Ureter (tissue), 1 donor: ENCODE data around the gene PBRM1. TPM values are rescaled to one million over a fixed set of nuclear protein-coding genes. Genes with fewer than 3 reads are reported as not detected.
"Not testable (repeated sequence)": the region's sequence is repeated elsewhere in the genome, so short reads cannot be mapped to it uniquely, and the experiment has no call there.

Experiments used
- DNase-seq: peaks from one replicate; pipeline ENCODE4 v3.0.0-alpha.2; 2020; ENCODE audit warnings: low spot score
- total RNA-seq: library from RNA; stranded (reverse); gene quantifications from one replicate; pipeline ENCODE4 v1.2.4, GENCODE V29; 2023
- donor health status: DM: yes; HTN: yes; CAD: no.

The PBRM1 gene
- total RNA-seq, 1 donor from 2014 or later = 82.3 TPM

DNA sequence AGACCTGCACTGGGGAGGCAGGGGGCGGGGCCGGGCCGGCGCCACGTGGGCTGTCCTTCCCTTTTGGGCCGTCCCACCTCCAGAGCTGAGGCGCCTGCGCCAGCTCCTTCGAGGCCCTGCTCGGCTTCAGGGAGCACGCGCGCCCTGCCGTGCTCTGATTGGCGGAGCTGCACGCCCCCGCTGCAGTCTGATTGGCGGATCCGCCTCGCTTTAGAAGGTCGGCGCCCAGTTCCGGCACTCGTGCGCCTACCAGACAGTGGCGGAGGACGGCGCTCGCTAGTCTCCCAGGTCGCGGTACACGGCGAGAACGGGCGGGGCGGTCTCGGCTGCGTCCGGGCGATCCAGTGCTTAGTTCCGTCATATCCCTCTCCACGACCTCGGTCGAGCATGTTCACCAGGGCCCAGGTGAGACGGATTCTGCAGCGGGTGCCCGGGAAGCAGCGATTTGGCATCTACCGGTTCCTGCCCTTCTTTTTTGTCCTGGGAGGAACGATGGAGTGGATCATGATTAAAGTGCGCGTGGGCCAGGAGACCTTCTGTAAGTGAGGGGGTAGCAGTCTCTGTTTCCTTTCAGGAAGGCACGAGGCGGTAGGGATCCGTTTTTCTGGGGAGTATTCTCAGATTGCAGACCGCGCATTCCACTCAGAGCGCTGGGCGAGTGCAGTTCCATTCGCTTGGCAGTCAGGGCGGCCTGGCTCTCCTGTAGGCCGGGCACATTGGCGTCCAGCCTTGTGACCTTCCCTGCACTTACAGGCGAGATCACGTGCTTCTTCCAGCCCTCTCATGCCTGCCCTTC lies 149.1 kb downstream of the PBRM1 start, which contains the start of gene UQCC5:
Gene UQCC5, plus strand, starts transcription at position 237 of the 796 bp plus-strand sequence. Its CDS starts 151 bp downstream, at position 388.
- DNase-seq = peak; percentile 98

DNA sequence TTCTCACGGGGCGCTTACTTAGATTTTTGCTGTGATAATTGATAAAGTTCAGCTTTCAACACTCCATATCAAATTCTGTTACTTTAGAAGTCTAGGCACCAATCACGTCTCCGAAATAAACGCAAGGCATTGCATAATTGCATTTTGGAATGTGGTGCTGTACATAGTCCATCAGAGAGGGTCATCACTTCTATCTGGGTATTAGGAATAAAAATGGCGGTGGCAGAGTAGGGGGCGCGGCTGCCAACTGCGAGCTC lies 149.7 kb downstream of the PBRM1 start:
- DNase-seq = no peak

DNA sequence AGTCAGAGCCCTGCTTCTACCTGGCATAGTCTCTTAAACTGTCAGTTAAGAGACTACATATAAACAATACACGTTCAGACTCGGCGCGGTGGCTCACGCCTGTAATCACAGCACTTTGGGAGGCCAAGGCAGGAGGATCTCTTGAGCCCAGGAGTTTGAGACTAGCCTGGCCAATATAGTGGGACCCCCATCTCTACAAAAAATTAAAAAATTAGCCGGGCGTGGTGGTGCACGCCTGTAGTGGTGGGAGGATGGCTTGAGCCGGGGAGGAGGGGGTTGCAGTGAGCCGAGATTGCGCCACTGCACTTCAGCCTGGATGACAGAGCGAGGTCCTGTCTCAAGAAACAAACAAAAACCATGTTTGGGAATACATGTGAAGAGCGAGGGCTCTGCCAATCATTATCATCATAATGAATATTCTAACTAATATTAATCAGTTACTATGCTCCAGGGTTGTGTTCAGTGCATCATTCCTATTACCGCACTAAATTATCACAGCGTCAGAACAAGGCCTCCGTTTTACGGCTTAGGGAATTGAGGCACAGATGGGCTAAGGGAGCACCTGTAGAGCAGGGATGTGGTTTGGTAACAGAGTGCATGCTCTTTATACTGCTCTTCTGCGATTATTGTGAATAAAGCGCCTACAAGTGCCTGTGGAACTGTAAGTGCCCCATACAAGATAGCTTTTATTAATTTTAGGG lies 150.2 kb downstream of the PBRM1 start:
- peak; percentile 42 for DNase-seq

DNA sequence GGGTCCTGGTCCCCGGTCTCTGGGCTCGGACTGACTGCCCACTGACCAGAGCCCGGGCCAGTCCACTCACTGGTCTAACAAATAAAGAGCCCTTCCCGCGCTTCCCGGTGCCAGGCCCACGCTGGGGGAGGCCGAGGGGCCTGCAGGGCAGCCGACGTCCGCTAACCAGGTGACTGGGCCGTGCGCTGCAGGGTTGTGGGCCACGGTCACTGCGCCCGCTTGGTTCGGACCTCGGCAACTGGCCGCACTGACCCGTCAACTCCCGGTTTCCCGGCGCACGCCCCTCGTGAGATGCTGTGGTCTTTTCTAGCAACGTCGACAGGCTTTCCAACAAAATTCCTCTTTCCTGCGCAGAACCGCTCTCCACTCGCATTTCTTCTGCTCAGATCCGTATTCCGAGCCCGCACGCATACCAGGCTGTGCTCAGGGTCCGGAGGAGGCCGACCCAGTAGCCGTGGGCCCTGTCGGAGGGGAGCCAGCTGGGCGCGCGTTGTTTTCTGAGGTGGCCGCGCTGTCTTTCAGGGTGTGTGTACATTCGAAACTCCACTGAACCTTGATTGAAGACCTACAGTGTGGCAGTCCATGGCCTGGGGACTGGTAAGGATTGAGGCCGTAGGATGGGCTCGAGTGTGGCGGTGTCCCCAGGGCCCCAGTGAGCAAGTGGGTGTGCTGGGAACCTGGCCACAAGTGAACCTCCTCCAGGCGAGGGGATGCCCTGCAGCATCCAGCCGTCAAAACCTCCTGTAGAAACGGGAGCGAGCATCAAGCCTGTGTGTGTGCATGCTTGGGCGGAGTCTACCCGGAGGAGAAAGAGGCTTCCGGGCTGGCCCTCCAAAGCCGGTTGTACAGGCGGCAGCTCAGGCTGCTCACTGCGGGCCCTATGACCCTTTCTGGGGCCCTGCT lies 151.2 kb downstream of the PBRM1 start:
- peak; percentile 54 for DNase-seq

DNA sequence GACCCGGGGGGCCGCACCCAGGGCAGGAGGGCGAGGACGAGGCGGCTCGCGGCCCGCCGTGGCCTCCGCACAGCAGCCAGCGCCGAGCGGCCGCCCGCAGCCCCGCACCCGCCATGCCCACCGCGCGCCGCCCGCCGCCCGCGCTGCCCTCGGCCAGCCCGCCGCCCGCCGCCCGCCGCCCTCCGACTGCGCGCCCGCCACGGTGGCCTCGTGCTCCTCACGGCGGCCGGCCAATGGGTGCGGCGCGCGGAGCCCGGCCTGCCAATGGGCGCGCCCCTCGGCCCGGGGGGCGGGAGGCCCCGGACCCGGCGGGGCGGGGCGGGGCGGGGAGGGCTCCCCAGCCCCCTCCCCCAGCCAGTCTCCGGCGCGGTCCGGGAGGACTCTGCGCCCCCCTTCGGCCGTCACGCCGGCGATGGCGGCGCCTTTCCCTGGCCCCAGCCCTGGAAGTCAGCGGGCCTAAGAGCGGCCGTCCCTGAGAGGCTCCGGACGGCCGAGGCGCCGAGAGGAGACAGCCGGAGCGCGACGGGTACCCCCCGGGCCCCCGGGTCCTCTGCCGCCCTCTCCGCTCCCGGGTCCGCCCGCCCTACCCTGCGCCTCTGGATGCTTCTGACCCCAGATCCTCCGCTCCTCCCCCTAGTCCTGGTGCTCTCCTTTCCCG lies 152.0 kb downstream of the PBRM1 start, which contains the start of gene NT5DC2:
Gene NT5DC2, minus strand, starts transcription at position 235 of the 658 bp plus-strand sequence. Its CDS starts 120 bp downstream, at position 115.
- DNase-seq = no peak

DNA sequence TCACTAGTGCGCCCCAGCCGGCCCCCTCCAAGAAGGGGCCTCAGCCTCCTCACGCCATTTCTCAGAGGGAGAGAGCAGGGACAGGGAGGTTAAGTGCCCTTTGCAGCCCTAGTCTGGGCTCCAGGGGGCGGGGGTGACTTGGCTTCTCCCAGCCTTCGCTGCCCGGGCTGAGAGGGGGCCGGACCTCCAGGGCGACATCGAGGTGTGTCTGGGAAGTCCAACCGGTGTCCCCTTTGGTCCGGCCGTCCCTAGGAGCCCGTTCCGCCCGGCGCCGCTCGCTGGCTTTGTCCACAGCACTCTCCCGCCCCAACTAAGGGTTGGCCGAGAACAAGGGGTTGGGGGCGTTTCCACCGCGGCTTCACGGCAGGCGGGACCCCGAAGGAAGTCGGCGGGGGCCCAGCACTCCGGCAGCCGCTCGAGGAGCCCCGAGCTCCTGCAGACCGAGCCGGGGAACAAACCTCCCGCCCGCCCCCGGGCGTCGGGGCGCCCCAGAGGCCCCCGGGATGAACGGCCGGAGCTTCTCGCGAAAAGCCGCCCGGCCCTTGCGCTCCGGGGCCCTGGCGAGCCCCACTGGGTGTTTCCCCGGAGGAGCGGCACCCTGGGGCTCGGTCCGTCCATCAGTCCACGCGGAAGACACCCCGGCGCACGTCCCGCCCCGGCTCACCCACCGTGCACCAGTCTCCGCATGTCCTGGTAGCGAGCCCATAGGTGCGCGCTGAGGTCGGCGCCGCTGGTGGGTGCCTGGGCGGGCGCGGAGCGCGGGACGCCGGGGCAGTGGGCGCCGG lies 152.7 kb downstream of the PBRM1 start:
- peak; percentile 59 for DNase-seq

DNA sequence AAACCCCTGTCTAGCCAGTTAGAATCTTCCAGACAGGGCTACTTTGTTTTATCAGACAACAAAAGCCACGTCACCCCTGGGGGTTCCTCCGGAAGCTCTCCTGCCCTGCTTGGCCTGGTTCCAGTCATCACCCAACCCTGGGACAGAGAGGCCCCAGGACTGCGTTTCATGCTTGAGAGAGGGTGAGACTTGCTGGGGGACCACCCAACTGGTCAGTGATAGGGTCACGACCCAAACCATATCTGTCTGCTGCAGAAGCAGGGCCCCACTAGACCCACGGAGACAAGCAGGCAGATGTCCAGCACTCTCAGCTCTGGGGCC lies 153.2 kb downstream of the PBRM1 start:
- DNase-seq = peak; percentile 62

DNA sequence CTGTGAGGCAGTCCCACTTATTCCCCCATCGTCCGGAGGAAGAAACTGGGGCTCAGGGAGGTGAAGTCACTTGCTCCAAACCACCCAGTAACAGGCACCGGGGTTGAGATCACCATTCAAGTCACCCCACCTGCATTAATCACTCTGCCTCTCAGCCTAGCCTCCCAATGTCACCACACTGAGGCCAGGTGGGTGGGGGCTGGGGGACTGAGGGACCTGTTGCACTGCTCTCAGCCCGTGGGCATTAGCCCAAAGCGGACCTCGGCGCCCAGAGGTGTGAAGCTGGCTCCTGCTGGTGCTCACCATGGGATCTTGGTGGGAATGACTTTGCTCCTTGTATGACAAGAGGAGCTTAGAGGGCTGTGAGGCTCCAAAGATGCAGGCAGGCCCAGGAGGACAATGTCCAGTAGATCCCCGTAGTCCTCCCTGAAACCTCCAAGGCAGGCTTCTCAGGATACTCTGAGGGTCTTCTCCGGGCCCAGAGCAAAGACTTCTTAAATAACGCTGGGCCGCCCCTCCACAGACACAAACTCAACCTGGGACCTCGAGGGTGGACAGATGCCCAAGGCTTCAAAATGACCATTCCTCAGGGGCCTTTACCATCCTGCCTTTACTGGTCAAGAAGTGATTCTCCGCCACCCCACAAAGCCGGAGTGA lies 153.7 kb downstream of the PBRM1 start:
- DNase-seq = peak; percentile 42

DNA sequence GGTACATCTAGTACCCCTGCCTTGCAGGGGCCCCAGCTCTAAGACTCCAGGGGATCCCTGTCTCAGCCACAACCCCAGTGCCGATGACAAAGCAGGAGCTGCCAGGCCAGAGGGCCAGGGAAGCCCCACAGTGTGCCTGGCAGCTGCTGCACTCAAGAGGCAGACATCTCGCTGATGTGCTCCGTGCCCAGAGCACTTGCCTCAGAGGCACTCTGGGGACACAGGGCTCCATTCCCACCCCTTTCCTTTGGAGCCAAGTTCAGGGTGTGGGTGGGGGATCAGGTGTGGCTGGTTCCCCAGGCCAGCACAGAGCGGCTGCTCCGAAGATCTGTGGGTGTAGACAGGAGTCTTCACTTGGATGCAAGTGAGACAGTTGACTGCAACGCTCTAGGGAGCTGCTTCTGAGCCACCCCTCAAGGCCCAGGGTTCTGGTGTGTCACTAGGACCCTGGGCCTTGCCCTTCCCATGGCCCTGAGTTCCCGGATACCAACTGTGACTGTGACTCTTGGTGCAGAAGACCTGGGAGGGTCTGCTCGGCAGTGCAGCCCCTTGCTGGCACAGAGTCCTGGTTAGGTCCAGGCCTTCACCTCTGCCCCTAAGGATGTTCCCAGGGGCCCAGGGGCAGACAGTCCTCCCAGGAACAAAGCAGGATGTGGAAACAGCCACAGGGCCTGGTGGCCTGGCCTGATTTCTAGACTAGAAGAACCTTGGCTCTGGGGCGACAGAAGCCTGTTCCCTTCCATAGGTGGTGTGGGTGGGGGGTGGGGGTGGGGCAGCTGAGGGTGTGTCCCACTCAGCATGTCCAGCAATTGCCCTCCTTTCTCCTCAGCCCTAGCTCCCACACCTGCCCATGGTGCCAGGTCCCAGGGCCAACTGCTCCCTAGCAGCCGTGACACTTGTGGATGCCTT lies 154.5 kb downstream of the PBRM1 start:
- DNase-seq = peak; percentile 39

DNA sequence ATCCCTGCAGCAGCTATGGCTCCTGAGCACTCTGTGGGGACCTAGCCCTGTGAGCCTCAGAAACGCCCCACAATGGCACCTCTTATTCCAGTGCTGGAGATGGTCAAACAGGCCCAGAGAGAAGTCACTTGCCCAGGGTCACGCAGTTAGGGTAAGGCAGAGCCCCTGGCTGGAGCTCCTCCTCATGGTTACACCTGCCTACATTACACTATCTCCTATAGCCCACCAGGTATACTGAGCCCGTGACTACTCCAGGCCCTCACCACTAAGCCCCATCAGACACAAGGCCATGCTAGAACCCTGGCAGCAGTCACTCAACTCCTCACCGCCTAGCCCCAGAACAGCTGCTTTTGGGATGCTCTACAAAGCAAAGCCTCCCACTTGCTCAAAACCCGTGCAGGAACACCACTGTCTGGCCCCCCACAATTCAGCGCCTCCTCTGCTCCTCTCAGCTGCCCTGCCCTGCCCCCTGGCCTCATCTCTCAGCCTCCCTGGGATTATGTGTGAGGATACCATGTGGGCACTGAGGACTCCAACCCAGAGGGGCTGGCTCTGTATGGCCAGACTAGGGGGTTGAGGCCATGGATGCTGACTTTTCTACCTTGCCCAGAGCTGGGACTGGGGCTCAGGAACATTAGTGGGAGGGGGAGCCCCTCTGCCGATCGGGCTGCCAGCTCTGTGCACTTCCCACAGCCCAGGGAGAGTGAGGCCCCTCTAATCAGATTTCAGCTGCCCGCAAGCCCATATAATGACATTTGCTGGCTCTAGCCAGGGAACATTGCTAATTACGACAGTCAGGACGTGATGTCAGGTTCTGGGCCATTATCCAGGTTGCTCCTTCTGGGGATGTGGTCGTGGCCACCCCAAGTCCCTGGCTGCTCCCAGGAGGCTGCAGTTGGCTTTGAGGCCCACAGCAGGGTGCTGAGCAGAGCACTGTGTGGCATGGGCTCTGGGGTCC lies 156.1 kb downstream of the PBRM1 start:
- peak; percentile 77 for DNase-seq

DNA sequence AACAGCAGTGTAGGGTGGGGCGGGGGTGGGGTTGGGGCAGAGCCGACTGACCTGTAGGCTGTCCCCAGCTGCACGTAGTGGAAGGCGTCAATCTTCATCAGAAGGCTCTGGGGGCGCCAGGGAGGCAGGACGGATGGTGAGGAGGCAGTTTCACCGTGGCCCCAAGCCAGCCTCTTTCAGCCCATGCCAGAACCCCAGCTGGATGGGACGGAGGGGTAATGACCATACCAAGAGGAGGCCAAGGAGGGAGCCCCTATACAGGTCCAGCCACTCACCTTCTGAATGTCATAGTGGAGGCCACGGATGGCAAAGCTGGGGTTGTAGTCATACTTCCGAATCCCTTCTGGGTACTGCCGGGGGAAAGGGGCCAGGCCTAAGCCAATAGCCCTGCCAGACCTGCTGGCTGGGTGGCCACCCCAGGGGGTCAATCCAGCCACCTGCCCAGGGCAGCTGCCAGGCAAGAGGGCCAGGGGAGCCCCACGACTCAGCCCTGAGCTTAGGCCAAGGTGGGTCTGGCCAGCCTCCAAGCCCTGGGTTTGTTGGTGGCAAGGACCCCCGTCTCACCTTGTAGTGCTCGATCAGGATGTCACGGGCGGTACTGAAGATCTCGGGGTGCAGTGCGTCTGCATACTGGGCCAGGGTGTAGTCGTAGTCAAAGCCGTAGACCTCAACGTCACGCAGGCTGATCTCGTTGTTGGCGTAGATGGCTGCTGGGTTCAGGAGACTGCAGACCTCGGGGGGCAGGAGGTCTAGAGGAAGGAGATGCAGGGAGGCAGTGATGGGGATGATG lies 156.9 kb downstream of the PBRM1 start:
- DNase-seq = no peak

DNA sequence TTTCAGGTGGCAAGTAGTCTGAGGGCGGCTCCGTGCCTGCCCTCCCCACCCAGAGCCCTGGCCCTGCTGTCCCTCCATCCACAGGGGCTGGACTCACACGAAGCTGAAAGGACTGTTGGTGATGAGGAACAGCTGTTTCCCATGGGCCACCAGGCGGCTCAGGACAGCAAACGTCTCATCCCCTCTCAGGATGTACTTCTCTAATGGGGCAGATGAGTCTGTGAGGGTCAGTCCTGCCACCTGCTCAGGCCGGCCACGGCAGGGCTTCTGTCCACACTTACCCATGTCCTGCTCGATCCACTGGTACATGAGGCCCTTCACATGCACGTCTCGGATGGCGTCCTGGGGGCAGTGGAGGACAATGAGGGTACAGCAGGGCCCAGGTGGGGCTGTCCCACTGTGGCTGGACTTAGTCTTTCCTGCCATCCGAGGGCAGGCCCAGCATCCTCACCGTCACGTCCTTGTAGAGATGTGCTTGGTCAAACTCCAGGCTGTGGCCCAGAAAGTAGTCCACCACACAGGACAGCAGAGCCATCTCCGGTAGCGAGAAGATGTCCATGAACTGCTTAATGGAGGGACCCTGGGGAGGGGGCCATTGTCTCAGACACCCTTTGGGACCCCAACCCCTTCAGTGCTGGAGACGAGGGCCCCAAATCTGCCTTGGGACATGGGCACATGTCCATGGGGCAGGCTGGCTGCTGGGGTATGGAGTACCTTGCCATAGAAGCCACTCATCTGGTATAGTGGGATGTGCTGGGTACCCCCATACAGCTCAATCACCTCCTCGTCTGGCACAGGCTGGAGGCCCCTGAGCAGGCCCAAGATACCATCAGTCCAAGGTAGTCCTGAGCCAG lies 157.8 kb downstream of the PBRM1 start:
- DNase-seq = no peak

DNA sequence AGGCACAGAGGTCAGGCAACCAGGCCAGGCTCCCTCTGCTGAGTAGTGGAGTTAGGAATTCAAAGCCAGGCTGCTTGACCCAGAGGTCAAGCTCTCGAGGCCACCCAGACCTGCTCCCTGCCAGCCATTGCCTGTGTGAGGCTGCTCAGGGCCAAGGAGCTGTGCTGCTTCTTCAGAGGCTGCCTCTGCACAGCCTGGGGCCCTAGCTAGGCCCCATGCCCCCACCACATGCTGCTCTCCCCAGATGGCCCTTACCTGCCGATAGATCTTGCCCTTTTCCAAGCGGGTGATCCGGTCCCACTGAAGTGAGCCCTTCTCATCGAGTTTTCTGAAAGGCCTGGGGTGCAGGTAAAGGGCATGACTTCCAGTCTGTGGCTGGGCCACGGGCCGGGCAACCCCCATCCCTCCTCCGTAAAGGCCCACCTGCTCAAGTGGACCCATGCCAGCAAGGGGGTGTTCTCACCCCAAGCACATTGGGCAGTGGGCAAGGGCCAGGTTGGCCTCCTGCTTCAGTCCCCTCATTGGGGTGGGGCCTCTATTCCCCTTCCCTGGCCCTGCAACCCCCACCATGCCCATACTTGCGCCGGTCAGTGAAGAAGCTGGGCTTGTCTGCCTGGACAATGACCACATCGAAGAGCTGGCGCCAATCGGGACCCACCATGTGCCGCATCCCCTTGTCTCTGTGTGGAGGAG lies 158.5 kb downstream of the PBRM1 start:
- no peak for DNase-seq

DNA sequence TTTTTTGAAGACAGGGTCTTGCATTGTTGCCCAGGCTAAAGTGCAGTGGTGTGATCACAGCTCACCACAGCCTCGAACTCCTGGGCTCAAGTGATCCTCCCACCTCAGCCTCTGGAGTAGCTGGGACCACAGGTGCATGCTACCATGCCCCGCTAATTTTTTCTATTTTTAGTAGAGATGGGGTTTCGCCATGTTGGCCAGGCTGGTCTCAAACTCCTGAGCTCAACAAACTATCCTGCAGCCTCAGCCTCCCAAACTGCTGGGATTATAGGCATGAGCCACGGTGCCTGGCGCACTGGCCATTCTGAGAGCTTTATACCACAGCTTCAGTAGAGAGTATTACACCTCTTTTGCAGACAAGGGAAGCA lies 159.1 kb downstream of the PBRM1 start:
- not testable (repeated sequence) for DNase-seq

DNA sequence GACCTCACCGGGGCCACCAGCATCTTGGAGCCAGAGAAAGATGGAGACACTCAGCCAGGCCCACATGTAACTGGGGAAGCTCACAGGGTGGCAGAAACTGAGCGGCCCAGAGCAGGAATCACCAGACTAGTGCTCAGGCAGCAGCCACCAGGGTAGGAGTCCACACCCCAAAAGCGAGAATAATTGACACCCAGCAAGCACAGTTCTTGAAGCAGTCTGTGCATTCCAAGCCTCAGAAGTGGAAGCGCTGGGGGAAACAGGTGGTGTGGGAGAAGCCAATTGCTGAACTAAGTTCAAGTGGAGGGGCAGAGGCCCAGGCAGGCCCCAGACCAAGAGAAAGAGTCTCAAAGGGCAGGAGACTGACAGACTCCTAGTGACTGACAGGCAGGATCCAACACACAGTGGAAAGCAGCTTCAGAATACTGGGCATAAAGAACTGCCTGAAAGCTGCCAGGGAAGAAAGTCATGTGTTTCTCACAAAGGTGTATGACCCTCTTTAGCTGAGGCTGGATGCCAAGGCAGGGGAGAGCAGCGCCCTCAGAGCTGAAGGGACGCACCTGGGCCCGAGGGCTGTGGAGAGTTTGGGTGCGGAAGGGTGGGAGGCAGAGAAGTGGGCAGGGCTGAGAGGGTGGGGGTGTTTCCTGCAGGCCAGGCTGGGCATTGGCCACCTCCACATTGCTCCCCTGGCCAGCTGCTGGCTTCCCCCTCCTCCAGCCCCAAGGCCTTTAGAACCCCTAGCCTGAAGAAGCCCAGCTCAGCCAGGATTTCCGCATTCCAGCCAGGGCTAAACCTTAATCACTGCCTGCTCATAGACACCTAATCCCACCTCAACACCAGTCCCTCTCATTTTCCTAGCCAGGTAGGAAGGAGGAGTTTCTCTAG lies 159.8 kb downstream of the PBRM1 start:
- no peak for DNase-seq
